Occipital lobe (tissue), 2 donors: ENCODE measurements around the gene SLC13A4. TPM values are rescaled to one million over a fixed set of nuclear protein-coding genes. Genes with fewer than 3 reads are reported as not detected.

Experiments used
- small RNA-seq: library from RNA; depleted of rRNA; stranded (forward); fragments of <200 nt; gene quantifications from one replicate; pipeline ENCODE3, GENCODE V24; 2014
- total RNA-seq: library from RNA; depleted of rRNA; stranded (reverse); fragments of >200 nt; gene quantifications from one replicate; pipeline ENCODE4 v1.2.3, GENCODE V29; 2014

Gene SLC13A4
- total RNA-seq, 1 donor from 2014 or later: 7.6 TPM

Small RNAs within 50 kb of the gene (small RNA-seq; reads per million reads assigned to genes)
- not detected for gene RNU6-1154P

Other genes with a start within 250 kb of the SLC13A4 start
- 32.4 TPM for gene CNOT4, start 218.1 kb downstream of the SLC13A4 start, total RNA-seq
- gene NUP205, start 170.3 kb downstream of the SLC13A4 start, total RNA-seq: 58.0 TPM
- gene STMP1, start 65.7 kb downstream of the SLC13A4 start, total RNA-seq: 24.2 TPM
- not detected for gene FAM180A, start 20.6 kb upstream of the SLC13A4 start, total RNA-seq
- 171 TPM for gene MTPN, start 249.2 kb upstream of the SLC13A4 start, total RNA-seq